ENCODE results near the gene KLF16.

GRCh38 chr19:1811942-1812425 is 51.4 kb downstream of the KLF16 start, which contains the start of gene ATP8B3:
- TF ChIP-seq, protein P1, sequence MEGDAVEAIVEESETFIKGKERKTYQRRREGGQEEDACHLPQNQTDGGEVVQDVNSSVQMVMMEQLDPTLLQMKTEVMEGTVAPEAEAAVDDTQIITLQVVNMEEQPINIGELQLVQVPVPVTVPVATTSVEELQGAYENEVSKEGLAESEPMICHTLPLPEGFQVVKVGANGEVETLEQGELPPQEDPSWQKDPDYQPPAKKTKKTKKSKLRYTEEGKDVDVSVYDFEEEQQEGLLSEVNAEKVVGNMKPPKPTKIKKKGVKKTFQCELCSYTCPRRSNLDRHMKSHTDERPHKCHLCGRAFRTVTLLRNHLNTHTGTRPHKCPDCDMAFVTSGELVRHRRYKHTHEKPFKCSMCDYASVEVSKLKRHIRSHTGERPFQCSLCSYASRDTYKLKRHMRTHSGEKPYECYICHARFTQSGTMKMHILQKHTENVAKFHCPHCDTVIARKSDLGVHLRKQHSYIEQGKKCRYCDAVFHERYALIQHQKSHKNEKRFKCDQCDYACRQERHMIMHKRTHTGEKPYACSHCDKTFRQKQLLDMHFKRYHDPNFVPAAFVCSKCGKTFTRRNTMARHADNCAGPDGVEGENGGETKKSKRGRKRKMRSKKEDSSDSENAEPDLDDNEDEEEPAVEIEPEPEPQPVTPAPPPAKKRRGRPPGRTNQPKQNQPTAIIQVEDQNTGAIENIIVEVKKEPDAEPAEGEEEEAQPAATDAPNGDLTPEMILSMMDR (IDR thresholded peaks at IDR 0.05) = peak in 1 of 4 experiments; percentile 27
- TF ChIP-seq EP300 (IDR thresholded peaks at IDR 0.05) (no peak), POLR2A (IDR thresholded peaks at IDR 0.05) (no peak), POLR2AphosphoS5 (IDR thresholded peaks at IDR 0.05) (no peak)

All from gastroesophageal sphincter (tissue), 3 donors.